GF-D8 (cell line): ENCODE data around the gene ADGRL3.
"Not testable (repeated sequence)": the region's sequence is repeated elsewhere in the genome, so short reads cannot be mapped to it uniquely, and the experiment has no call there.

ENCODE experiments used
- DNase-seq: peaks from one replicate; lab custom pipeline; 2025; lab: John Stamatoyannopoulos, UW

ADGRL3 gene

GRCh38 chr4:61638591-61638990 is 438.5 kb downstream of the ADGRL3 start:
- DNase-seq, result no peak

- not testable (repeated sequence) for DNase-seq
Observed at GRCh38 chr4:61646746-61647350, 446.7 kb downstream of the ADGRL3 start.

- DNase-seq, result no peak
Observed at GRCh38 chr4:61648264-61648663, 448.1 kb downstream of the ADGRL3 start.

GRCh38 chr4:61657016-61657415 is 456.9 kb downstream of the ADGRL3 start:
- DNase-seq, result no peak

- DNase-seq, result no peak
Observed at GRCh38 chr4:61661960-61662359, 461.8 kb downstream of the ADGRL3 start.

GRCh38 chr4:61662362-61662761 is 462.2 kb downstream of the ADGRL3 start:
- no peak for DNase-seq

GRCh38 chr4:61663310-61663709 is 463.2 kb downstream of the ADGRL3 start:
- DNase-seq, result no peak

GRCh38 chr4:61665649-61666048 is 465.5 kb downstream of the ADGRL3 start:
- no peak for DNase-seq

GRCh38 chr4:61666244-61666643 is 466.1 kb downstream of the ADGRL3 start:
- no peak for DNase-seq

- no peak for DNase-seq
Observed at GRCh38 chr4:61671599-61671998, 471.5 kb downstream of the ADGRL3 start.

- DNase-seq, result no peak
Observed at GRCh38 chr4:61675464-61675863, 475.3 kb downstream of the ADGRL3 start.

GRCh38 chr4:61678297-61678696 is 478.2 kb downstream of the ADGRL3 start:
- no peak for DNase-seq

GRCh38 chr4:61693520-61693919 is 493.4 kb downstream of the ADGRL3 start:
- no peak for DNase-seq

- DNase-seq, result no peak
Observed at GRCh38 chr4:61714387-61714911, 514.3 kb downstream of the ADGRL3 start.

GRCh38 chr4:61716426-61716825 is 516.3 kb downstream of the ADGRL3 start:
- DNase-seq, result no peak

GRCh38 chr4:61723492-61723891 is 523.4 kb downstream of the ADGRL3 start:
- no peak for DNase-seq

- no peak for DNase-seq
Observed at GRCh38 chr4:61727286-61727685, 527.2 kb downstream of the ADGRL3 start.

- no peak for DNase-seq
Observed at GRCh38 chr4:61734409-61734808, 534.3 kb downstream of the ADGRL3 start.

- no peak for DNase-seq
Observed at GRCh38 chr4:61739887-61740286, 539.8 kb downstream of the ADGRL3 start.

- no peak for DNase-seq
Observed at GRCh38 chr4:61740886-61741285, 540.8 kb downstream of the ADGRL3 start.

- DNase-seq, result no peak
Observed at GRCh38 chr4:61741327-61742096, 541.4 kb downstream of the ADGRL3 start.

- DNase-seq, result no peak
Observed at GRCh38 chr4:61750810-61751209, 550.7 kb downstream of the ADGRL3 start.

GRCh38 chr4:61752617-61753016 is 552.5 kb downstream of the ADGRL3 start:
- DNase-seq, result no peak

- DNase-seq, result no peak
Observed at GRCh38 chr4:61753739-61754138, 553.6 kb downstream of the ADGRL3 start.
